Activated naive CD8-positive, alpha-beta T cell treated with anti-CD3 and anti-CD28 coated beads, Interleukin-2, amount 50 U/mL, for 24 hours (primary cell): Measurements from ENCODE around the gene FGD1.
"Not testable (repeated sequence)": the region's sequence is repeated elsewhere in the genome, so short reads cannot be mapped to it uniquely, and the experiment has no call there.

Experiments
- ATAC-seq: fragments of 150-1000 bp; cut with Tn5 transposase; one replicate; pipeline ENCODE4 v1.10.0; 2021
- DNase-seq: peaks from one replicate; pipeline ENCODE4 v3.0.0; 2021
- H3K27ac Mint-ChIP-seq: one replicate; pipeline ENCODE4 v1.8.0; 2021; ENCODE audit warnings: mild to moderate bottlenecking, mixed read lengths
- H3K27me3 Mint-ChIP-seq: one replicate; pipeline ENCODE4 v1.8.0; 2021; ENCODE audit warnings: mixed read lengths
- H3K36me3 Mint-ChIP-seq: one replicate; pipeline ENCODE4 v1.8.0; 2021; ENCODE audit warnings: low read depth, mixed read lengths
- H3K4me1 Mint-ChIP-seq: one replicate; pipeline ENCODE4 v1.8.0; 2021; ENCODE audit warnings: mixed read lengths
- H3K4me3 Mint-ChIP-seq: one replicate; pipeline ENCODE4 v1.8.0; 2021; ENCODE audit warnings: mild to moderate bottlenecking, moderate library complexity, mixed read lengths
- H3K9me3 Mint-ChIP-seq: one replicate; pipeline ENCODE4 v1.8.0; 2021; ENCODE audit warnings: mixed read lengths

The FGD1 gene

GRCh38 chrX:54495814-54496516, at the start of gene FGD1:
Gene FGD1, minus strand, starts transcription at chrX:54496234. Its CDS starts 802 bp downstream, at chrX:54495432.
- DNase-seq (peak; percentile 52), ATAC-seq (no peak)
- Mint-ChIP-seq H3K4me1 (peaks cover 6% of the 10 kb centered on the region), H3K27me3 (peaks cover 31% of the 10 kb centered on the region), H3K27ac (no peak within 1 kb of the TSS), H3K9me3 (no peaks in the 10 kb centered on the region), H3K4me3 (peak within 1 kb of the TSS; percentile 58), H3K36me3 (no peaks in the 10 kb centered on the region)

- not testable (repeated sequence) for H3K9me3 Mint-ChIP-seq, H3K27me3 Mint-ChIP-seq
These were observed 46.2 kb upstream of the FGD1 start for GRCh38 chrX:54542239-54542638.

GRCh38 chrX:54540289-54540688, 44.3 kb upstream of the FGD1 start:
- Mint-ChIP-seq H3K9me3 (no peaks in the 10 kb centered on the region), H3K27ac (no peak overlapping the region), H3K27me3 (no peaks in the 10 kb centered on the region), H3K36me3 (peaks cover 47% of the 10 kb centered on the region), H3K4me3 (no peak overlapping the region), H3K4me1 (peaks cover 5% of the 10 kb centered on the region)
- DNase-seq (no peak), ATAC-seq (no peak)

More at GRCh38 chrX:54542239-54542638, 46.2 kb upstream of the FGD1 start:
- not testable (repeated sequence) for ATAC-seq, H3K27ac Mint-ChIP-seq, H3K4me3 Mint-ChIP-seq, DNase-seq, H3K4me1 Mint-ChIP-seq
- H3K36me3 Mint-ChIP-seq: peaks cover 40% of the 10 kb centered on the region

GRCh38 chrX:54534271-54534670, 38.2 kb upstream of the FGD1 start:
- Mint-ChIP-seq H3K9me3 (no peaks in the 10 kb centered on the region), H3K27ac (no peak overlapping the region), H3K4me1 (peaks cover 40% of the 10 kb centered on the region), H3K4me3 (peak overlapping the region; percentile 57), H3K36me3 (peaks cover 42% of the 10 kb centered on the region), H3K27me3 (no peaks in the 10 kb centered on the region)
- DNase-seq (no peak), ATAC-seq (no peak)

- DNase-seq: no peak
- Mint-ChIP-seq H3K4me1 (peaks cover 39% of the 10 kb centered on the region), H3K27me3 (no peaks in the 10 kb centered on the region), H3K4me3 (peak overlapping the region; percentile 91), H3K36me3 (peaks cover 29% of the 10 kb centered on the region), H3K27ac (peak overlapping the region; percentile 93), H3K9me3 (peaks cover 7% of the 10 kb centered on the region)
- ATAC-seq: peak; percentile 33
These were observed 34.4 kb upstream of the FGD1 start for GRCh38 chrX:54530357-54530900.

- peak within 1 kb of the TSS; percentile 93 for H3K27ac Mint-ChIP-seq
- DNase-seq: peak; percentile 78
- H3K36me3 Mint-ChIP-seq: peaks cover 26% of the 10 kb centered on the region
- peaks cover 38% of the 10 kb centered on the region for H3K4me1 Mint-ChIP-seq
- H3K4me3 Mint-ChIP-seq: peak within 1 kb of the TSS; percentile 91
- peaks cover 7% of the 10 kb centered on the region for H3K9me3 Mint-ChIP-seq
- peak; percentile 90 for ATAC-seq
- H3K27me3 Mint-ChIP-seq: no peaks in the 10 kb centered on the region
These were observed 33.7 kb upstream of the FGD1 start, which contains the start of gene GNL3L for GRCh38 chrX:54529552-54530356. Gene GNL3L, plus strand, starts transcription at chrX:54530219. Its CDS starts 2,348 bp downstream, at chrX:54532567.

- Mint-ChIP-seq H3K4me3 (peak overlapping the region; percentile 91), H3K27me3 (no peaks in the 10 kb centered on the region), H3K9me3 (peaks cover 7% of the 10 kb centered on the region), H3K36me3 (peaks cover 20% of the 10 kb centered on the region), H3K27ac (peak overlapping the region; percentile 39), H3K4me1 (peaks cover 32% of the 10 kb centered on the region)
- no peak for DNase-seq
- ATAC-seq: no peak
These were observed 33.1 kb upstream of the FGD1 start for GRCh38 chrX:54529151-54529550.

- DNase-seq (no peak), ATAC-seq (no peak)
- H3K4me1 Mint-ChIP-seq: no peaks in the 10 kb centered on the region
These were observed 13.4 kb upstream of the FGD1 start for GRCh38 chrX:54509400-54509799.

GRCh38 chrX:54496936-54497335, 902 bp upstream of the FGD1 start:
- ATAC-seq (no peak), DNase-seq (no peak)
- peaks cover 6% of the 10 kb centered on the region for H3K4me1 Mint-ChIP-seq
- no peak overlapping the region for H3K27ac Mint-ChIP-seq
- H3K36me3 Mint-ChIP-seq: no peaks in the 10 kb centered on the region
- H3K4me3 Mint-ChIP-seq: peak overlapping the region; percentile 58
- no peaks in the 10 kb centered on the region for H3K9me3 Mint-ChIP-seq
- H3K27me3 Mint-ChIP-seq: peaks cover 31% of the 10 kb centered on the region

More at GRCh38 chrX:54509400-54509799, 13.4 kb upstream of the FGD1 start:
- Mint-ChIP-seq H3K27me3 (peaks cover 2% of the 10 kb centered on the region), H3K36me3 (no peaks in the 10 kb centered on the region), H3K4me3 (no peak overlapping the region), H3K27ac (no peak overlapping the region), H3K9me3 (peaks cover 3% of the 10 kb centered on the region)

GRCh38 chrX:54496517-54496852, 451 bp upstream of the FGD1 start:
- H3K4me1 Mint-ChIP-seq: peaks cover 6% of the 10 kb centered on the region
- H3K27me3 Mint-ChIP-seq: peaks cover 31% of the 10 kb centered on the region
- no peaks in the 10 kb centered on the region for H3K9me3 Mint-ChIP-seq
- no peak for DNase-seq
- no peak for ATAC-seq
- no peaks in the 10 kb centered on the region for H3K36me3 Mint-ChIP-seq
- H3K4me3 Mint-ChIP-seq: peak overlapping the region; percentile 58
- H3K27ac Mint-ChIP-seq: no peak overlapping the region

- H3K4me1 Mint-ChIP-seq: peaks cover 6% of the 10 kb centered on the region
- no peak overlapping the region for H3K27ac Mint-ChIP-seq
- H3K27me3 Mint-ChIP-seq: peaks cover 31% of the 10 kb centered on the region
- H3K36me3 Mint-ChIP-seq: no peaks in the 10 kb centered on the region
- DNase-seq (no peak), ATAC-seq (no peak)
- H3K4me3 Mint-ChIP-seq: peak overlapping the region; percentile 40
- H3K9me3 Mint-ChIP-seq: no peaks in the 10 kb centered on the region
These were observed 833 bp downstream of the FGD1 start for GRCh38 chrX:54494989-54495813.

GRCh38 chrX:54494166-54494988, 1.7 kb downstream of the FGD1 start:
- Mint-ChIP-seq H3K27me3 (peaks cover 31% of the 10 kb centered on the region), H3K36me3 (no peaks in the 10 kb centered on the region), H3K4me3 (no peak overlapping the region), H3K4me1 (peaks cover 6% of the 10 kb centered on the region), H3K9me3 (no peaks in the 10 kb centered on the region), H3K27ac (no peak overlapping the region)
- DNase-seq (no peak), ATAC-seq (no peak)

GRCh38 chrX:54492340-54492739, 3.7 kb downstream of the FGD1 start:
- Mint-ChIP-seq H3K4me1 (peaks cover 6% of the 10 kb centered on the region), H3K27me3 (peaks cover 19% of the 10 kb centered on the region), H3K27ac (no peak overlapping the region), H3K36me3 (no peaks in the 10 kb centered on the region), H3K4me3 (no peak overlapping the region), H3K9me3 (no peaks in the 10 kb centered on the region)
- DNase-seq (no peak), ATAC-seq (no peak)
